LNCaP clone FGC (cell line): Measurements from ENCODE around the gene PHACTR2.
"Not testable (repeated sequence)": the region's sequence is repeated elsewhere in the genome, so short reads cannot be mapped to it uniquely, and the experiment has no call there.

ENCODE experiments used
- DNase-seq: peaks from one replicate; pipeline ENCODE4 v3.0.0-alpha.2; 2011; ENCODE audit warnings: low read depth
- H3K4me3 ChIP-seq: 2 replicates; pipeline ENCODE4 v1.5.1; 2011; ENCODE audit warnings: mild to moderate bottlenecking, low read depth, low read length, control low read depth
- TF ChIP-seq, protein P1 (sequence below): IDR thresholded peaks from 2 replicates; pipeline ENCODE4 v1.5.1; 2012; ENCODE audit warnings: mild to moderate bottlenecking; ENCODE audit not compliant: control insufficient read depth, insufficient read depth; ENCODE audit errors: extremely low read depth

Gene PHACTR2

DNA sequence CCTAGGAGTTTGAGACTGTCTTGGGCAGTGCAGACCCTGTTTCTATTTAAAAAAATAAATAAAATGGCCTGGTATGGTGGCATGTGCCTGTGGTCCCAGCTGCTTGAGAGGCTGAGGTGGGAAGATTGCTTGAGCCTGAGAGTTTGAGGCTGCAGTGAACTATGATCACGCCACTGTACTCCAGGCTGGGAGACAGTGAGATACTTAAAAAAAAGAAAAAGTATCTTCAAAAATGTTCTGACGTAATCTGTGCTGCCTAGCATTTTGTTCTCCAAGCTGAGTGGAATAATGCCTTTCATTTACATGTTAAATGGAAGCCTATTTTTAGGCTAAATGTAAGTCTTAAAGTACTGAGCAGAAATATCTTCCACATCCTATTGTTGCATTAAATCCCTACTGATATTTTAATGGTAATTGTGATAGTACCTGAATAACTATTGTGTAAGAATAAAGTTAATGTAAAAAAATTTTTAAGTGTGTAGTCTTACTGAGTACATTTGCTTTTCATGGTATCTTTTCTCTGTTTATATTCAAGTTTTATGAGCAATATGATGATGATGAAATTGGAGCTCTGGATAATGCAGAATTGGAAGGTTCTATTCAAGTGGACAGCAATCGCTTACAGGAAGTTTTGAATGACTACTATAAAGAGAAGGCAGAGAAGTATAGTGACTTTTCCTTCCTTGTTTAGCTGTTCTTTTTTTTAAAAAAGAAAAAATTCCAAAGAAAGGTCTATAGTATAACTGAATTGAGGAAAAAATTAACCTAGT, 182.3 kb downstream of the PHACTR2 start:
- no peak for DNase-seq
- TF ChIP-seq, protein P1, sequence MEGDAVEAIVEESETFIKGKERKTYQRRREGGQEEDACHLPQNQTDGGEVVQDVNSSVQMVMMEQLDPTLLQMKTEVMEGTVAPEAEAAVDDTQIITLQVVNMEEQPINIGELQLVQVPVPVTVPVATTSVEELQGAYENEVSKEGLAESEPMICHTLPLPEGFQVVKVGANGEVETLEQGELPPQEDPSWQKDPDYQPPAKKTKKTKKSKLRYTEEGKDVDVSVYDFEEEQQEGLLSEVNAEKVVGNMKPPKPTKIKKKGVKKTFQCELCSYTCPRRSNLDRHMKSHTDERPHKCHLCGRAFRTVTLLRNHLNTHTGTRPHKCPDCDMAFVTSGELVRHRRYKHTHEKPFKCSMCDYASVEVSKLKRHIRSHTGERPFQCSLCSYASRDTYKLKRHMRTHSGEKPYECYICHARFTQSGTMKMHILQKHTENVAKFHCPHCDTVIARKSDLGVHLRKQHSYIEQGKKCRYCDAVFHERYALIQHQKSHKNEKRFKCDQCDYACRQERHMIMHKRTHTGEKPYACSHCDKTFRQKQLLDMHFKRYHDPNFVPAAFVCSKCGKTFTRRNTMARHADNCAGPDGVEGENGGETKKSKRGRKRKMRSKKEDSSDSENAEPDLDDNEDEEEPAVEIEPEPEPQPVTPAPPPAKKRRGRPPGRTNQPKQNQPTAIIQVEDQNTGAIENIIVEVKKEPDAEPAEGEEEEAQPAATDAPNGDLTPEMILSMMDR, result no peak
- H3K4me3 ChIP-seq, result no peak overlapping the region

DNA sequence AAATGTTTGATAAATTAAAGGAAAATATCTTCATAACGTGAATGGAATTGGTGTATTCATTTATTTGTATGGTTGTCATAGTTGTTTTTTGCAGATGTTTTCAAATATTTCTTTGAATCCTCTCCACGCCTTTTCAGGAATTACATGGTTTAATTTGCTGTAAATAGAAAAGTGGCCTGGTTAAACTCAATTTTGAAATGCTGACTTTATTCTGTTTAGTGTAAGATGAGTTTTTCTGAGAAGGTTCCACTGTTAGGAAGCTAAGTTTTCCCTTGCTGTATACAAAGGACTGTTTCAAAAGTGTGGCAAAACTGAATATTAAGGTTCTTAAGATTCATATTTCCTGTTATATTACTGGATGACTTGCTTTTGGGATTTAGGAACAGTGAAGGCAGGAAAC, 186.0 kb downstream of the PHACTR2 start:
- TF ChIP-seq, protein P1, result no peak
- no peak overlapping the region for H3K4me3 ChIP-seq
- DNase-seq, result no peak

DNA sequence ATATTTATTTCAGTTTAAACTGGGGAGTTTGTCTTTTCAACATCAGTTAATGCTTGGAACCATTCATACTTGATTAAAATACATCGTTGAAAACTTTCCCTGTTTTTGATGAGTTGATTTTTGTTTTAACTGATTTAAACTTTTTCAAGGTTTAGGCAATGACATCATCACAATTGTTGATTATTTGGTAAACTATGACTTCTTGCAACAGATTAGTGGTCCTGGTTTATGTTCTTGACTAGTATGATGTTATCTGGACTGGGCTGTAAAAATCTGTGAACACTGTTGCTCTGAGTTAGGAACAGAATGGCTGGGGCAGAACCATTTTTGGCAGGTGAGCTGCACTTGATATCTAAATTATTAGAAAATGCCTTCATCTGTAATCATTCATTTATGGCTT, 186.5 kb downstream of the PHACTR2 start, which contains the start of gene ZC2HC1B:
TSS of gene ZC2HC1B (plus strand) at position 241 of the 400 bp plus-strand sequence. CDS start at position 307, 66 bp downstream.
- DNase-seq, result no peak
- H3K4me3 ChIP-seq, result no peak within 1 kb of the TSS
- TF ChIP-seq, protein P1, result no peak

DNA sequence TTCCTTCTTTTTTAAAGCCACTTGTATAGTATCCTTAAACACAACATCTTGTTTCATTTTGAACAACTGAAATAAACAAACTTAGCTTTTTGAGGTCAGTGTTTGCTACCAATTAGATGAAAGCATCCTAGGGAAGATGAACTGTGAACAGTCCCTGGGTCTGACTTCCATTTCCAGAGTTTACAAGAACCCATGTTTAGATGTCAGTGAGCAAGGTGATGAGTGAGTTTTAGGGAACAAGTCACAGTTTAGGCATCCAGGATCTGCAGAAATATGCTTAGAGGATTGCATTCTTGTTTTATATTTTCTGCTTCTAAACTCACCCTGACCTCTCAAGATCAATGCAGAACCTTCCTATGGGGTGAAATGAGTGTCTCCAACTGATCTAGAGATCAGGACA, 189.5 kb downstream of the PHACTR2 start:
- DNase-seq, result no peak
- TF ChIP-seq, protein P1, result no peak
- H3K4me3 ChIP-seq, result no peak overlapping the region

DNA sequence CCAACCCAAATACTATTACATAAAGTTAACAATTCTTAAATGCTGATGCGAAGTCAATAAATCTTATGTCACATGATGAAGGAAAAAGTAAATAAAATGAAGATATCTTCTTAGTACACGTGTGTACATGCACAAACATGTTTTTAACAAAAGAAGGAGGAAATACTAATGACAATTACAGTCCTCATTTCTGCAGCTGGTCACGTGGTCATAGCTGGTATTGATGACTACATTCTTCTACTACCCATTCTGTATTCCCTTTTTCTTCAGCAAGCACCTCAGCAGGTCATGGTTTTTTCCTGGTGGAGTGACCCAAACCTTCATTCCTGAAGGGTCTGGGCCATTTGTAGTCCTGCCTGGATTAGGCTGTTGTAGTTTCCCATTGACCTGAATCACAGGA, 191.0 kb downstream of the PHACTR2 start:
- H3K4me3 ChIP-seq, DNase-seq: not testable (repeated sequence)

DNA sequence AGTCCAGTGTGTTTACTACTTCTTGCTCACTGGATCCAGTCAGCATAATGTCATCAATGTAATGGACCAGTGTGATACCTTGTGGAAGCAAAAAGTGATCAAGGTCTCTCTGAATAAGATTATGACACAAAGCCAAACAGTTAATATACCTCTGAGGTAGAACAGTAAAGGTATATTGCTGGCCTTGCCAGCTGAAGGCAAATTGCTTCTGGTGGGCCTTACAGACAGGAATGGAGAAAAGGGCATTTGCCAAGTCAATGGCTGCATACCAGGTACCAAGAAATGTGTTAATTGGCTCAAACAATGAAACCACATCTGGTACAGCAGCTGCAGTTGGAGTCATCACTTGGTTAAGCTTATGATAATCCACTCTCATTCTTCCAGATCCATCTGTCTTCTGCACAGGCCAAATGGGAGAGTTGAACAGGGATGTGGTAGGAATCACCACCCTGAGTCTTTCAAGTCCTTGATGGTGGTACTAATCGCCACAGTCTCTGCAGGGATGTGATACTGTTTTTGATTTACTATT, 193.5 kb downstream of the PHACTR2 start:
- DNase-seq, H3K4me3 ChIP-seq: not testable (repeated sequence)

DNA sequence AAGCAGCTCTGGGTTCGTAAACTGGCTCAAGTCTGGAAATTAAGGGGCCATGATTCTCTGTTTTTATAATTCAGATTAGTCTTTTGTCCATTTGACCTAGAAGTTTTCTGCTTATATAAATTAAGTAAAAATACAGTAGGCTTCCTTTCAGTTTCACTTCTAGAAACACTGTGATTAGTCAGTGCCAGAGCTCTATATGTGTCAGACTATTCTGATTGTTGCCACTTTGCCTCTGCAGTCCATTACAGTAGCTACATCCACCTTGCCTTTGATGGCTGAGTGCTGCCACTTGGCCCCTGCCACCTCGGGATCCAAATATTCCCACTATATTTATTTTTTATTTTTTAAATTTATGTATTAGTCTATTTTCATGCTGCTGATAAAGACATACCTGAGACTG, 194.4 kb downstream of the PHACTR2 start:
- DNase-seq, result no peak
- no peak overlapping the region for H3K4me3 ChIP-seq
- TF ChIP-seq, protein P1, result no peak

DNA sequence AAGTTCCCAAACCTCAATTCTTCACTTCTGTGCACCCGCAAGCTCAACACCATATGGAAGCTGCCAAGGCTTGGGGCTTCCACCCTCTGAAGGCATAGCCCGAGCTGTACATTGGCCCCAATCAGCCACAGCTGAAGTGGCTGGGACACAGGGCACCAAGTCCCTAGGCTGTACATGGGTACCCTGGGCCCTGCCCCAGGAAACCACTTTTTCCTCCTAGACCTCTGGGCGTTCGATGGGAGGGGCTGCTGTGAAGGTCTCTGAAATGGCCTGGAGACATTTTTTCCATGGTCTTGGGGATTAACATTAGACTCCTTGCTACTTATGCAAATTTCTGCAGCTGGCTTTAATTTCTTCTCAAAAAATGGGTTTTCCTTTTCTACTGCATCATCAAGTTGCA, 195.8 kb downstream of the PHACTR2 start:
- not testable (repeated sequence) for H3K4me3 ChIP-seq, DNase-seq

DNA sequence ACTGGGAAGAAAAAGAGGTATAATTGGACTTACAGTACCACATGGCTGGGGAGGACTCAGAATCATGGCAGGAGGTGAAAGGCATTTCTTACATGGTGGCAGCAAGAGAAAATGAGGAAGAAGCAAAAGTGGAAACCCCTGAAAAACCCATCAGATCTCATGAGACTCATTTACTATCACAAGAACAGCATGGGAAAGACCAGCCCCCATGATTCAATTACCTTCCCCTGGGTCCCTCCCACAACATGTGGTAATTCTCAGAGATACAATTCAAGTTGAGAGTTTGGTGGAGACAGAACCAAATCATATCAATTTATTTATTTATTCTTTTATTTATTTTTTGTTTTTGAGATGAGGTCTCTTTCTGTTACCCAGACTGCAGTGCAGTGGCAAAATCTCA, 196.7 kb downstream of the PHACTR2 start:
- not testable (repeated sequence) for H3K4me3 ChIP-seq, DNase-seq
